ENCODE results near the gene NTM. TPM values are rescaled to one million over a fixed set of nuclear protein-coding genes. Genes with fewer than 3 reads are reported as not detected.

The NTM gene
- total RNA-seq, 1 experiment from 2014 or later, result 16.4 TPM

- TF ChIP-seq E2F5 (CRISPR knock-in tag; IDR thresholded peaks at IDR 0.05) (no peak), AR (CRISPR knock-in tag; IDR thresholded peaks at IDR 0.05) (no peak), OVOL2 (CRISPR knock-in tag; IDR thresholded peaks at IDR 0.05; ENCODE audit: borderline replicate concordance) (no peak), TCF7 (CRISPR knock-in tag; IDR thresholded peaks at IDR 0.05; ENCODE audit: low read depth) (no peak), USF2 (CRISPR knock-in tag; IDR thresholded peaks at IDR 0.05) (no peak), CBFB (CRISPR knock-in tag; IDR thresholded peaks at IDR 0.05; ENCODE audit: low read depth) (no peak), SMAD4 (CRISPR knock-in tag; IDR thresholded peaks at IDR 0.05) (no peak)
These were observed 777.0 kb downstream of the NTM start (continued) for GRCh38 chr11:132147464-132147863.

GRCh38 chr11:132154781-132155180 lies 784.4 kb downstream of the NTM start:
- CTCF ChIA-PET, result interaction anchor here (1.4 to 2.0 kb wide), 2 partner anchors 28 to 285 kb away, joined by 3 to 5 read pairs; no protein-coding TSS in a partner anchor
- POLR2A ChIA-PET, result no interaction called here
- Mint-ChIP-seq H3K27ac (no peak overlapping the region), H3K36me3 (no peaks in the 10 kb centered on the region), H3K9me3 (peaks cover 10% of the 10 kb centered on the region), H3K27me3 (ENCODE audit: low read depth) (no peaks in the 10 kb centered on the region), H3K4me1 (peaks cover 5% of the 10 kb centered on the region), H3K4me3 (no peak overlapping the region)
- ATAC-seq, result no peak
- no peak for DNase-seq (ENCODE audit: low spot score)
- no peak for TF ChIP-seq ZNF532 (CRISPR knock-in tag; IDR thresholded peaks at IDR 0.05; ENCODE audit: borderline replicate concordance)
- TF ChIP-seq NFYB (CRISPR knock-in tag; conservative IDR thresholded peaks at IDR 0.05; ENCODE audit: low read depth), result no peak
- no peak for TF ChIP-seq USF1 (CRISPR knock-in tag; IDR thresholded peaks at IDR 0.05)
- no peak for TF ChIP-seq ZNF423 (CRISPR knock-in tag; IDR thresholded peaks at IDR 0.05)
- no peak for TF ChIP-seq ZSCAN18 (CRISPR knock-in tag; IDR thresholded peaks at IDR 0.05)
- no peak for TF ChIP-seq ZBTB21 (CRISPR knock-in tag; IDR thresholded peaks at IDR 0.05; ENCODE audit: borderline replicate concordance)
- no peak for TF ChIP-seq E2F1 (CRISPR knock-in tag; IDR thresholded peaks at IDR 0.05)
- no peak for TF ChIP-seq NR1H2 (CRISPR knock-in tag; IDR thresholded peaks at IDR 0.05)
- TF ChIP-seq ZNF416 (CRISPR knock-in tag; IDR thresholded peaks at IDR 0.05), result no peak
- no peak for TF ChIP-seq ERG (CRISPR knock-in tag; IDR thresholded peaks at IDR 0.05)
- no peak for TF ChIP-seq STAT6 (CRISPR knock-in tag; conservative IDR thresholded peaks at IDR 0.05; ENCODE audit: low read depth)
- no peak for TF ChIP-seq SP1 (CRISPR knock-in tag; conservative IDR thresholded peaks at IDR 0.05)
- no peak for TF ChIP-seq NFE2L1 (CRISPR knock-in tag; IDR thresholded peaks at IDR 0.05)
